K562 (cell line): ENCODE results near the gene COMP. TPM values are rescaled to one million over a fixed set of nuclear protein-coding genes. Genes with fewer than 3 reads are reported as not detected.

Experiments
- ARNT ChIP-seq, 2 experiments: fragments of 450-650 bp; IDR thresholded peaks; 2 replicates each; pipeline ENCODE4 v1.6.1; 2016; ENCODE audit warnings: mild to moderate bottlenecking in 1 of 2
- DDX20 ChIP-seq: fragments of 450-650 bp; IDR thresholded peaks from 2 replicates; pipeline ENCODE4 v1.6.1; 2016; ENCODE audit warnings: missing genetic modification characterization, low read depth, mild to moderate bottlenecking, missing compliant biosample characterization, moderate library complexity
- HDAC1 ChIP-seq, 2 experiments: fragments of 450-650 bp; IDR thresholded peaks; 2 replicates each; pipeline ENCODE4 v1.6.1; 2016 to 2017; ENCODE audit warnings: inconsistent platforms in 1 of 2, mild to moderate bottlenecking in 1 of 2, moderate library complexity in 1 of 2
- MTA1 ChIP-seq: fragments of 450-650 bp; IDR thresholded peaks from 2 replicates; pipeline ENCODE4 v1.6.1; 2017; ENCODE audit warnings: borderline replicate concordance
- NFE2 ChIP-seq: IDR thresholded peaks from 2 replicates; pipeline ENCODE4 v1.6.1; 2014; ENCODE audit warnings: antibody characterized with exemption, low read depth
- OTX1 ChIP-seq: fragments of 450-650 bp; formaldehyde crosslinking; IDR thresholded peaks from 2 replicates; pipeline ENCODE4 v1.4.0; 2022; ENCODE audit warnings: mild to moderate bottlenecking
- PTBP1 ChIP-seq: fragments of 200-400 bp; formaldehyde crosslinking; IDR thresholded peaks from 2 replicates; pipeline ENCODE4 v1.6.1; 2017; ENCODE audit warnings: low read depth, low read length
- RFX1 ChIP-seq: fragments of 450-650 bp; IDR thresholded peaks from 2 replicates; pipeline ENCODE4 v1.6.1; 2016; ENCODE audit warnings: mild to moderate bottlenecking, moderate library complexity
- SMAD2 ChIP-seq: fragments of 150-350 bp; IDR thresholded peaks from 2 replicates; pipeline ENCODE4 v1.6.1; 2014; ENCODE audit warnings: low read depth, mild to moderate bottlenecking, low read length
- TAF7 ChIP-seq: fragments of 450-650 bp; IDR thresholded peaks from 2 replicates; pipeline ENCODE4 v1.6.1; 2016; ENCODE audit warnings: missing genetic modification characterization, missing compliant biosample characterization
- ZBTB1 ChIP-seq: sonication (generic); formaldehyde crosslinking; IDR thresholded peaks from 2 replicates; pipeline ENCODE4 v1.8.1; 2023; ENCODE audit warnings: missing genetic modification reagents, low read depth, mild to moderate bottlenecking, borderline replicate concordance
- ZNF668 ChIP-seq: fragments of 250-450 bp; sonication (Bioruptor Pico); IDR thresholded peaks from 2 replicates; pipeline ENCODE4 v1.8.0; 2022; ENCODE audit warnings: mild to moderate bottlenecking, inconsistent platforms
- polyA plus RNA-seq, 8 experiments: library from polyadenylated mRNA; depleted of rRNA in 4 of 8; stranded (reverse) in 5 of 8; unstranded in 3 of 8; fragments of >200 nt; fragmentation: Nextera tagmentation in 2 of 8; fragmentation: Illumina TruSeq in 1 of 8; extraction: Ambion mirVana in 2 of 8; extraction: Trizol in 1 of 8; gene quantifications; 2 replicates each; pipeline versions ENCODE4 v1.2.1 to v1.2.3, GENCODE V29; 2011 to 2014; ENCODE audit warnings: inconsistent platforms in 1 of 8, missing spikeins in 1 of 8
- total RNA-seq, 7 experiments: library from RNA; depleted of rRNA in 6 of 7; stranded (reverse); fragments of >200 nt in 6 of 7; fragmentation: Illumina TruSeq in 2 of 7; extraction: Trizol in 2 of 7; gene quantifications; 2 replicates each; pipeline versions ENCODE4 v1.2.1 to v1.2.3, GENCODE V29; 2011 to 2021; ENCODE audit warnings: low replicate concordance in 1 of 7
- TF ChIP-seq, protein P1 (sequence below), 2 experiments: fragments of 450-650 bp; IDR thresholded peaks; 2 replicates each; pipeline ENCODE4 v1.6.1; 2016; ENCODE audit warnings: mild to moderate bottlenecking in 2 of 2, borderline replicate concordance in 1 of 2, low read depth in 1 of 2, moderate library complexity in 1 of 2

COMP gene
- total and polyA plus RNA-seq, 9 of the 15 experiments (the other 6 are each of a cell fraction or from before 2014, with no cell fraction given): 0.07 TPM; not detected in 8

DNA sequence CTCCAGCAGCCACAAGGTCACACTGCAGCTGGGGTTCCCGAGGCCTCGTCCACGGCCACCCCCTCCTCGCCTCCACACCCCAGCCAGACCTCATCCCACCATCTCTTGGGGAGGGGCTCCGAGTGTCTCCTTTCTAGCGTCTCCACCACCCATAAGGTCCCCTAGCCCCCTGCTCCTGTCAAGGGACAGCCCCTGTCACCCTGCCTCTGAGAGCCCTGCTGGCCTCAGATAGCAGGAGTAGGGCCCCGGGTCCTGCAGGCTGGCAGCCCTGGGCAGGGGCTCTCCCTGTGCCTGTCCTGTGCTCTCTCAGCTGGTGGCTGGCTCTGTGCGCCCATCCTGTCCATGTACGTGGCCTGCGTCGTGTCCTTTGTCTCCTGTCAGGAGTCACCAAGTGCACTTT is 17.0 kb downstream of the COMP start (continued):
- TF ChIP-seq, protein P1, sequence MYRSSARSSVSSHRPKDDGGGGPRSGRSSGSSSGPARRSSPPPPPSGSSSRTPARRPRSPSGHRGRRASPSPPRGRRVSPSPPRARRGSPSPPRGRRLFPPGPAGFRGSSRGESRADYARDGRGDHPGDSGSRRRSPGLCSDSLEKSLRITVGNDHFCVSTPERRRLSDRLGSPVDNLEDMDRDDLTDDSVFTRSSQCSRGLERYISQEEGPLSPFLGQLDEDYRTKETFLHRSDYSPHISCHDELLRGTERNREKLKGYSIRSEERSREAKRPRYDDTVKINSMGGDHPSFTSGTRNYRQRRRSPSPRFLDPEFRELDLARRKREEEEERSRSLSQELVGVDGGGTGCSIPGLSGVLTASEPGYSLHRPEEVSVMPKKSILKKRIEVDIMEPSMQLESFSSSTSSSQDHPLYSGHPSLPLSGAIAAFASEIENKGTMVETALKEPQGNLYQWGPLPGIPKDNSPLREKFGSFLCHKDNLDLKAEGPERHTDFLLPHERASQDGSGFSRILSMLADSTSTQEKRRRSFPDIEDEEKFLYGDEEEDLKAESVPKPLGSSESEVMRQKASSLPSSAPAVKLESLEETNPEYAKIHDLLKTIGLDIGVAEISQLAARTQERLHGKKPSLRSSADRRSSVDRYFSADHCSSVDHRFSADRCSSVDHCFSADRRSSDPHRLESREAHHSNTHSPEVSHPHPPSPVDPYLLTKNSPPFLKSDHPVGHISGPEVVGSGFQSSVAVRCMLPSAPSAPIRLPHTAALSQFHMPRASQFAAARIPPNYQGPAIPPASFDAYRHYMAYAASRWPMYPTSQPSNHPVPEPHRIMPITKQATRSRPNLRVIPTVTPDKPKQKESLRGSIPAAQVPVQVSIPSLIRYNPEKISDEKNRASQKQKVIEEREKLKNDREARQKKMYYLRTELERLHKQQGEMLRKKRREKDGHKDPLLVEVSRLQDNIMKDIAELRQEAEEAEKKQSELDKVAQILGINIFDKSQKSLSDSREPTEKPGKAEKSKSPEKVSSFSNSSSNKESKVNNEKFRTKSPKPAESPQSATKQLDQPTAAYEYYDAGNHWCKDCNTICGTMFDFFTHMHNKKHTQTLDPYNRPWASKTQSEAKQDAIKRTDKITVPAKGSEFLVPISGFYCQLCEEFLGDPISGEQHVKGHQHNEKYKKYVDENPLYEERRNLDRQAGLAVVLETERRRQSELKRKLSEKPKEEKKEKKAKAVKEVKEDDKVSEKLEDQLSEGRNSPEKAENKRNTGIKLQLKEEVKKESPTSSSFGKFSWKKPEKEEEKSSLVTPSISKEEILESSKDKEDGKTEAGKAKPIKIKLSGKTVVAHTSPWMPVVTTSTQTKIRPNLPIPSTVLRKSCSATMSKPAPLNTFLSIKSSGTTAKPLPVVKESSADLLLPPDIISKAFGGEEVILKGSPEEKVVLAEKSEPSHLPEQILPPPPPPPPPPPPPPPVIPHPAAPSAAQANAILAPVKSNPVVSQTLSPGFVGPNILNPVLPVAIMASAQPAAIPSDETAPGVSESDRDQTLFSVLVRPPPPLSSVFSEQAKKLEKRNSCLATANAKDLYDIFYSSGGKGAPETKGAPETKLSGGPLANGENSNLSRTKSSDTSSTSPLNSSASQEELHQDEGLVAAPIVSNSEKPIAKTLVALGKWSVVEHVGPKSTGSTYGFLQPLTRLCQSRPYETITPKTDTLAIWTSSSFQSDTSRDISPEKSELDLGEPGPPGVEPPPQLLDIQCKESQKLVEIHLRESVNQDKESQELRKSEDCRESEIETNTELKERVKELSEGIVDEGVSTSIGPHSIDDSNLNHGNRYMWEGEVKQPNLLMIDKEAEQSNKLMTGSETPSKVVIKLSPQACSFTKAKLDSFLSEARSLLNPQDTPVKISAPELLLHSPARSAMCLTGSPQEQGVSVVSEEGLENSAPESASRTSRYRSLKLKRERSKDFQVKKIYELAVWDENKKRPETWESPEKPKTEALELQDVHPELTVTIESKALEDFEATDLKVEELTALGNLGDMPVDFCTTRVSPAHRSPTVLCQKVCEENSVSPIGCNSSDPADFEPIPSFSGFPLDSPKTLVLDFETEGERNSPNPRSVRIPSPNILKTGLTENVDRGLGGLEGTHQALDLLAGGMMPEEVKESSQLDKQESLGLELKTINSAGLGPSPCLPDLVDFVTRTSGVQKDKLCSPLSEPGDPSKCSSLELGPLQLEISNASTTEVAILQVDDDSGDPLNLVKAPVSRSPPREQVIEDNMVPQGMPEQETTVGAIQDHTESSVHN (IDR thresholded peaks at IDR 0.05; ENCODE audit: borderline replicate concordance in 1 of 2, low read depth in 1 of 2): no peak
- TF ChIP-seq TAF7: no peak
- no peak for TF ChIP-seq ARNT (IDR thresholded peaks at IDR 0.05)
- TF ChIP-seq OTX1 (CRISPR knock-in tag): no peak
- TF ChIP-seq PTBP1: no peak
- TF ChIP-seq NFE2: no peak
- no peak for TF ChIP-seq ZNF668 (CRISPR knock-in tag)
- no peak for TF ChIP-seq RFX1
- no peak for TF ChIP-seq DDX20 (tag)
- TF ChIP-seq ZBTB1 (CRISPR knock-in tag): no peak
- no peak for TF ChIP-seq MTA1
- no peak for TF ChIP-seq HDAC1 (IDR thresholded peaks at IDR 0.05)
- no peak for TF ChIP-seq SMAD2
